Sigmoid colon (tissue), 7 donors: Measurements from ENCODE around the gene CFDP1. TPM values are rescaled to one million over a fixed set of nuclear protein-coding genes. Genes with fewer than 3 reads are reported as not detected.
"Not testable (repeated sequence)": the region's sequence is repeated elsewhere in the genome, so short reads cannot be mapped to it uniquely, and the experiment has no call there.

Experiments used
- DNase-seq: peaks from one replicate; pipeline ENCODE4 v3.0.0-alpha.2; 2019
- H3K27ac ChIP-seq, 4 donors: fragments of 200-600 bp; sonication (generic); one replicate each; pipeline ENCODE4 v1.5.1; 2016 to 2019; ENCODE audit warnings: mild to moderate bottlenecking in 1 of 4
- H3K27me3 ChIP-seq, 3 donors: fragments of 200-600 bp; sonication (generic); one replicate each; pipeline ENCODE4 v1.5.1; 2019; ENCODE audit warnings: mild to moderate bottlenecking in 1 of 3
- H3K36me3 ChIP-seq, 4 donors: fragments of 200-600 bp; sonication (generic); one replicate each; pipeline ENCODE4 v1.5.1; 2016 to 2019
- H3K4me1 ChIP-seq, 4 donors: fragments of 200-600 bp; sonication (generic); one replicate each; pipeline ENCODE4 v1.5.1; 2017 to 2019
- H3K4me3 ChIP-seq, 4 donors: fragments of 200-600 bp; sonication (generic); one replicate each; pipeline ENCODE4 v1.5.1; 2017 to 2019; ENCODE audit warnings: mild to moderate bottlenecking in 2 of 4, moderate library complexity in 1 of 4
- H3K9me3 ChIP-seq, 4 donors: fragments of 200-600 bp in 3 of 4; sonication (generic) in 3 of 4; one replicate each; pipeline versions ENCODE4 v1.5.1 to v1.6.1; 2013 to 2019
- EP300 ChIP-seq, 4 donors: sonication (generic); formaldehyde crosslinking; IDR thresholded peaks; one replicate each; pipeline ENCODE4 v1.6.1; 2017; ENCODE audit warnings: antibody characterized with exemption in 4 of 4
- POLR2A ChIP-seq, 2 donors: fragments of 450-650 bp; IDR thresholded peaks; one replicate each; pipeline ENCODE4 v1.6.1; 2016; ENCODE audit warnings: antibody characterized with exemption in 2 of 2, mild to moderate bottlenecking in 2 of 2, moderate library complexity in 2 of 2
- POLR2AphosphoS5 ChIP-seq, 4 donors: sonication (generic); formaldehyde crosslinking; IDR thresholded peaks; one replicate each; pipeline ENCODE4 v1.6.1; 2017; ENCODE audit warnings: antibody characterized with exemption in 4 of 4
- WGBS, 2 donors: extraction: QIAGEN DNeasy Blood & Tissue Kit; methylation state at CpG; one replicate each; pipeline ENCODE4 v1.1.7; 2013; 5-methylcytosine and 5-hydroxymethylcytosine counted together
- intact Hi-C: fragments of 100-400 bp; cut with DNase I; formaldehyde crosslinking; loops from one replicate; pipeline ENCODE4 v1.15.1; 2023
- polyA plus RNA-seq, 3 donors: library from polyadenylated mRNA; stranded (reverse); fragments of 200-250 nt; gene quantifications; one replicate each; pipeline ENCODE4 v1.2.3, GENCODE V29; 2013
- total RNA-seq, 4 donors: library from RNA; depleted of rRNA; stranded (reverse); fragments of >200 nt; gene quantifications; one replicate each; pipeline ENCODE4 v1.1.0, GENCODE V29; 2016
- TF ChIP-seq, protein P1 (sequence below), 4 experiments: fragments of 450-650 bp in 3 of 4; fragments of 200-600 bp in 1 of 4; IDR thresholded peaks; one replicate each; pipeline ENCODE4 v1.5.1; 2016 to 2019; ENCODE audit warnings: antibody characterized with exemption in 4 of 4, mild to moderate bottlenecking in 3 of 4, moderate library complexity in 2 of 4
- donor health status: healthy with polysubstance abuse.
- donor health status: Bipolar disorder and iron deficiency.
- donor health status: healthy.

Gene CFDP1
- total and polyA plus RNA-seq, 7 donors: 42.1 to 382 (median 61.1) TPM

DNA sequence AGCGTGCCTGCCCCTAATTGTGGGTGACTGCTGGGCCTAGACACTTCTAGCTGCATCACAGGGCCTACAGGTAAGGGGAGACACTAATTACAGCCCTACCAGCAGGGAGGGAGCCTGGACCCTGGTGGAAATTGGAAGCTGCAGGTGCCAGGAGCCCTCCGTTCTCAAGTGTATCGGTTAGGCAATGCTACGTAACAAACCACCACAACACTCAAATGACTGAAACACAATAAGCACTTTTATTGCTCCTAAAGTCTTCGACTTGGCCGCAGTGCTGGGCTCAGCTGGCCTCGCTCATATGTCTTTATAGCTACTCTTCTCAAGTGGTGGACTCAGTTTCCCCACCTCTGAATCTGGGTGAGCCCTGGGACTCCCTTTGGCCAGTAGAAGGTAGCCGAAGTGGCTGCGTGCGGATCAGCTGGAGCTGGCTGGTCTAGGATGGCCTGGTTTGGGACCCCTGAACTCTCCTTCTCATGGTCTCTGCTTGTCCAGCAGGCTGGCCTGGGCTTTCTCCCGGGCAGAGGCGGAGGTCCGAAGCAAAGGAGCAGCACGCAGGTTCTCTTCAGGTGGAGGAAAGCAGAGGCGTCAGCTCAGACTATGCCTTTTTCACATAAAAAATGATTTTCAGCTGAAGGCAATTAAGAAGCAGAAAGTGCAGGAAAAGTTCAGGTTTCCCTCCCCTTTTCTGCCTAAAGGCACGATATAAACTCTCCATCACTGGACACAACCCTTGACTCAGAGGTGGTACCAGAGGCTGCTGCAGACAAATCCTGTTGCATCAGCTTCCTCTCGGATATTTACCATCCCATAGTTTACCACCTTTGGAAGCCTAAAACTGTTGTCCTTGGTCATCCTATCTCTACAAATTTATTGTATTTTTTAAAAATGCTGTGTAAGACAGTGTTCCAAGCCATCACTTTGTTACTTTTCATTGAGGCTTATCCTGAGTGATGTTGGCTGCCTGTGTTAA is 39.9 kb upstream of the CFDP1 start:
- no peak overlapping the region for H3K4me3 ChIP-seq
- no peak for DNase-seq
- H3K36me3 ChIP-seq: no peaks in the 10 kb centered on the region
- 96% methylated on average over 17 of the region's 17 CpGs for WGBS, 2 donors
- H3K4me1 ChIP-seq: no peaks in the 10 kb centered on the region
- no peak for TF ChIP-seq POLR2AphosphoS5 (IDR thresholded peaks at IDR 0.05)
- TF ChIP-seq POLR2A (IDR thresholded peaks at IDR 0.05): no peak
- no peaks in the 10 kb centered on the region for H3K27me3 ChIP-seq
- intact Hi-C loops: loop anchor here (1.0 to 2.0 kb wide), 2 partner anchors 44 to 292 kb away; no protein-coding TSS in a partner anchor
- H3K9me3 ChIP-seq: no peaks in the 10 kb centered on the region
- H3K27ac ChIP-seq: no peak overlapping the region

DNA sequence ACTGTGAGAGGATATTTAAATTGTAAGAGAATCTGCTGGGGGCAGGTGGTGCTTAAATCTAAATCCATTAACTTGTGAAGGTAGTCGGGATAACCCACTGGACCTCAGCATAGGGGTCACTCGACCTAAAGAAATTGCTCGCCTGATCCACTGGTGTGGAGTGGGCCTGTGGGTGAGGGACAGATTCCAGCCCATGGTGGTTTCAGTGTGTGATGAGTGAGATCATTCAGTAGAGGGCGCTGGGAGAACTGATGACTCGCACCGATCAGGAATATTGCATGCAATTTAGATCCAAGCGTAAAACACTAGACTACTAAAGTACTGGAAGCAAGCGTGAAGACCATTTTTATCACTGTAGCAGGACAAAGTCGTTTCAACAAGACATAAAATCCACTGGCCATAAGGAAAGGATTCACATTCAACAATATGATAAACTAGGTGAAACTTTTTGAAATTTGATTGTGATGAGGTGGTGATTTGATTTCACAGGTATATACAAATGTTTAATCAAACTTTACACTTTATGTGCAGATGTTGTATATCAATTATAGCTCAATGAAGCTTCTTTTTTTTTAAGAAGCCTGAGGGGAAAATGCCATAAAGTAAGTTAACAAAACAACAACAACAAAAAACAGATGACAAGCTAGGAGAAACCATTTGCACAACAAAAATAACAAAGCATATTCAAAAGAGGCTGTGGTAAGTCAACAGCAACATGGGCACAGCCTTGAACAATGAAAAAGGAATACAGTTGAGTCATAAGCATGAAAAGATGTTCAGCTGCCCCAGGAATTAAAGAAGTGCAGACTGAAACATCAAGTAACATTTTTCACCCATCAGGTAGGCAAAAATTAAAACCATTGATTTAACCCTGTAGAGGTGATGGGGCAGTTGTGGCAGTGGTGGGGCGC is 38.7 kb upstream of the CFDP1 start:
- Histone ChIP-seq H3K27ac (no peak overlapping the region), H3K9me3 (no peaks in the 10 kb centered on the region), H3K4me3 (no peak overlapping the region), H3K36me3 (no peaks in the 10 kb centered on the region), H3K4me1 (no peaks in the 10 kb centered on the region), H3K27me3 (no peaks in the 10 kb centered on the region)
- 12 to 17% methylated on average over 10 of the region's 10 CpGs for WGBS, 2 donors
- TF ChIP-seq, protein P1, sequence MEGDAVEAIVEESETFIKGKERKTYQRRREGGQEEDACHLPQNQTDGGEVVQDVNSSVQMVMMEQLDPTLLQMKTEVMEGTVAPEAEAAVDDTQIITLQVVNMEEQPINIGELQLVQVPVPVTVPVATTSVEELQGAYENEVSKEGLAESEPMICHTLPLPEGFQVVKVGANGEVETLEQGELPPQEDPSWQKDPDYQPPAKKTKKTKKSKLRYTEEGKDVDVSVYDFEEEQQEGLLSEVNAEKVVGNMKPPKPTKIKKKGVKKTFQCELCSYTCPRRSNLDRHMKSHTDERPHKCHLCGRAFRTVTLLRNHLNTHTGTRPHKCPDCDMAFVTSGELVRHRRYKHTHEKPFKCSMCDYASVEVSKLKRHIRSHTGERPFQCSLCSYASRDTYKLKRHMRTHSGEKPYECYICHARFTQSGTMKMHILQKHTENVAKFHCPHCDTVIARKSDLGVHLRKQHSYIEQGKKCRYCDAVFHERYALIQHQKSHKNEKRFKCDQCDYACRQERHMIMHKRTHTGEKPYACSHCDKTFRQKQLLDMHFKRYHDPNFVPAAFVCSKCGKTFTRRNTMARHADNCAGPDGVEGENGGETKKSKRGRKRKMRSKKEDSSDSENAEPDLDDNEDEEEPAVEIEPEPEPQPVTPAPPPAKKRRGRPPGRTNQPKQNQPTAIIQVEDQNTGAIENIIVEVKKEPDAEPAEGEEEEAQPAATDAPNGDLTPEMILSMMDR (IDR thresholded peaks at IDR 0.05): peak; percentile 63 to 81 (median 72)
- TF ChIP-seq EP300 (IDR thresholded peaks at IDR 0.05): no peak
- DNase-seq: peak; percentile 78
- intact Hi-C loops: loop anchor here (1.0 to 2.0 kb wide), 2 partner anchors 45 to 293 kb away; no protein-coding TSS in a partner anchor

DNA sequence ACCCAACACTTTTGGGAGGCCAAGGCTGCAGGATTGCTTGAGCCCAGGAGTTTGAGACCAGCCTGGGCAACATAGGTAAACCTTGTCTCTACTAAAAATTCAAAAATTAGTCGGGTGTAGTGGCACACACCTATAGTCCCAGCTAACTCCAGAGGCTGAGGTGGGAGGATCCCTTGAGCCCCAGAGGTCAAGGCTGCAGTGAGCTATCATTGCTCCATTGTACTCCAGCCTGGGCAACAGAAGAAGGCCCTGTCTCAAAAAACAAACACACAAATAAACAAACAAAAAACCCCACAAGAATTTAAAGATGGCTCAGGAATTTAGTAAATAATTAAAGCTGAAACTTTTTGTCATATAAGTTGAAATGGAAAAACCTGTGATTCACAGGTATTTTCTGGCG is 33.5 kb upstream of the CFDP1 start:
- no peak for DNase-seq
- H3K4me1 ChIP-seq: peaks cover 0 to 15% (median 12%) of the 10 kb centered on the region in 4 donors
- H3K27me3 ChIP-seq: no peaks in the 10 kb centered on the region
- H3K36me3 ChIP-seq: no peaks in the 10 kb centered on the region
- no peak overlapping the region for H3K4me3 ChIP-seq
- TF ChIP-seq, protein P1 (IDR thresholded peaks at IDR 0.05): no peak
- TF ChIP-seq EP300 (IDR thresholded peaks at IDR 0.05): no peak
- no peak for TF ChIP-seq POLR2A (IDR thresholded peaks at IDR 0.05)
- no peak for TF ChIP-seq POLR2AphosphoS5 (IDR thresholded peaks at IDR 0.05)
- no peaks in the 10 kb centered on the region for H3K9me3 ChIP-seq
- H3K27ac ChIP-seq: no peak overlapping the region
- intact Hi-C loops: no loop called here
- WGBS, 2 donors: 67 to 84% methylated on average over 2 of the region's 2 CpGs

DNA sequence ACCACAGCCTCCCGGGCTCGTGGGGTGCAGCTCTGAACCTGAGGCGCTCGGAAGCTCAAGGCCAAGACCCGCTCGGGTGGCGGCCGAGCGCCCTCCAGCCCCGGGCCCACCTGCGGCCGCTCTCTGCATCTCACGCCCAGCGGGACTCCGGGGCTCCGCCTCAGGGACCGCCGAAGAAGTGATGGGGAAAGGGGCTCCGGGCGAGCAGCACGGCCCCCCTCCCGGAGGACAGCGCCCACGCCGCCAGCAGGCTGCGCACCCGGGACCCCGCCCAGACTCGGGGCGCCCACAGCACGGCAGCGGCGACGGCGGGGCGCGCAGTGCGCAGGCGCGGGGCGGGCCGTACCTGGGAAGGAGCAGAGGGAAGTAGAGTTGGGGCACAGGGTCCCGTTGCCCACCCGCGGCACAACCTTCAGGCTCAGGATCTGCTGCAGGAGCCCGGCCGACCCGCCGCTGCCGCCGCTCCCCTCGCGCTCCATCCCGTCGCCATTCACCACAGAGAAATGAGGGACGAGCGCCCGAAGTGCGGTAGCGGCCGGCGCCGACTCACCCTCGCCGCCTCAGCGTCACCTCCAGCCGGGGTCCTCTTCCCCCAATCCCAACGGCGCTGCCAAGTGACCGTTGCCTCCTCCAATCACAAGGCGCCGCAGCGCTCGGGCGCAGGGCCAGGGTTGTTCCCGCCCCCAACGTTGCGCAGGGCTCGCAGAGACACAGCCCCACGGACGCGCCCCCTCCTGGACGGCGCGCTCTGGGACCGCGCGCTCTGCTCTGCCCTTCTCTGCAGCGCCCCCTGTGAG is 31.0 kb upstream of the CFDP1 start, which contains the start of gene TMEM170A:
TMEM170A (minus strand) TSS at position 568 of the 797 bp plus-strand sequence; CDS start at position 479, 89 bp downstream.
- peak within 1 kb of the TSS; percentile 96 to 99 (median 97) for H3K27ac ChIP-seq
- 0% methylated on average over 89 of the region's 89 CpGs for WGBS, 2 donors
- intact Hi-C loops: loop anchor here (1.0 to 5.0 kb wide), 4 partner anchors 30 to 183 kb away; partner anchors contain the start of genes ADAT1, KARS1 and TERF2IP
- H3K27me3 ChIP-seq: no peaks in the 10 kb centered on the region
- H3K4me3 ChIP-seq: peak within 1 kb of the TSS; percentile 86 to 93 (median 88)
- DNase-seq: peak; percentile 100
- TF ChIP-seq EP300 (IDR thresholded peaks at IDR 0.05) (no peak), POLR2A (IDR thresholded peaks at IDR 0.05) (peak; percentile 94), POLR2AphosphoS5 (IDR thresholded peaks at IDR 0.05) (peak; percentile 96 to 99 (median 98))
- TF ChIP-seq, protein P1 (IDR thresholded peaks at IDR 0.05): peak; percentile 100
- H3K9me3 ChIP-seq: no peaks in the 10 kb centered on the region
- no peaks in the 10 kb centered on the region for H3K36me3 ChIP-seq
- peaks cover 0 to 20% (median 14%) of the 10 kb centered on the region in 4 donors for H3K4me1 ChIP-seq

DNA sequence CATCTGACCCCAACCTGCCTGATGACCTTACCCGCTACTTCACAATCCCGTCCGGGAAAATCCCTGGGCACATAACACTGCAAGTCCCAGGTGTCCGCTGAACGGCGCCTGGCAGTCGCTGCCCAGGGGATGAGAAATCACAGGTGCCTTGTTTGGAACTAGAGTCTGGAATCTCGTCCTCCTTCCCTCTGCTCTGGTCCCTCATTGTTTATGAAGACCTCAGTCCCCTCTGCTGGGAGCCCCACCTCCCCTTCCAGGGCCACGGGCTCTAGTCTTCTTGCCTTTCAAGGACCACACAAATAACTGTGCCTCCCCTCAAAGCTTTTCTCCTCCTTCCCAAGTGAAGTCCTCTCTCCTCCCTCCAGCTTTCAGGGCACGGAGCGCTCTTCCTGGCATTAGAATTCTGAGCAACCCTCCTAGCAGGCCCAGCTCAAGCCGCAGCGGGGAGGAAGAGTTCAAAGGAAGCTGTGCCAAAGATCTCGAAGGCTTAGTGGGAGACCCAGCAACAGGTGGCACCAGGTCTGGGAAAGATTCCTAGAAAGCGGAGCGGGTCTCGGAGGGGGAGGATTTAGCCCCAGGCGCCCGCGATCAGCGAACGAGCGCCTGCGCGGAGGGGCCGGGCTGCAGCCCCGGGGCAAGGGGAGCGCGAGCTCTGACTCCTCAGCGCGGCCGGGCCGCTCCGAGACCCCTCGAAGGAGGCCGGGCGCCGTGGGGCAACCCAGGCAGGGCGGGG is 30.3 kb upstream of the CFDP1 start:
- not testable (repeated sequence) for H3K9me3 ChIP-seq, H3K27me3 ChIP-seq, DNase-seq, H3K36me3 ChIP-seq
- H3K27ac ChIP-seq: peak overlapping the region; percentile 96 to 99 (median 97)
- intact Hi-C loops: loop anchor here (1.0 to 5.0 kb wide), 4 partner anchors 29 to 184 kb away; partner anchors contain the start of genes ADAT1, KARS1 and TERF2IP
- H3K4me3 ChIP-seq: peak overlapping the region; percentile 86 to 93 (median 88)
- peaks cover 0 to 20% (median 14%) of the 10 kb centered on the region in 4 donors for H3K4me1 ChIP-seq
- 2 to 4% methylated on average over 39 of the region's 39 CpGs for WGBS, 2 donors
